ENCODE measurements around the gene ANKRD65.
A peak's percentile ranks its signal among the peaks of the same experiment; 100 is the strongest.

The ANKRD65 gene

DNA sequence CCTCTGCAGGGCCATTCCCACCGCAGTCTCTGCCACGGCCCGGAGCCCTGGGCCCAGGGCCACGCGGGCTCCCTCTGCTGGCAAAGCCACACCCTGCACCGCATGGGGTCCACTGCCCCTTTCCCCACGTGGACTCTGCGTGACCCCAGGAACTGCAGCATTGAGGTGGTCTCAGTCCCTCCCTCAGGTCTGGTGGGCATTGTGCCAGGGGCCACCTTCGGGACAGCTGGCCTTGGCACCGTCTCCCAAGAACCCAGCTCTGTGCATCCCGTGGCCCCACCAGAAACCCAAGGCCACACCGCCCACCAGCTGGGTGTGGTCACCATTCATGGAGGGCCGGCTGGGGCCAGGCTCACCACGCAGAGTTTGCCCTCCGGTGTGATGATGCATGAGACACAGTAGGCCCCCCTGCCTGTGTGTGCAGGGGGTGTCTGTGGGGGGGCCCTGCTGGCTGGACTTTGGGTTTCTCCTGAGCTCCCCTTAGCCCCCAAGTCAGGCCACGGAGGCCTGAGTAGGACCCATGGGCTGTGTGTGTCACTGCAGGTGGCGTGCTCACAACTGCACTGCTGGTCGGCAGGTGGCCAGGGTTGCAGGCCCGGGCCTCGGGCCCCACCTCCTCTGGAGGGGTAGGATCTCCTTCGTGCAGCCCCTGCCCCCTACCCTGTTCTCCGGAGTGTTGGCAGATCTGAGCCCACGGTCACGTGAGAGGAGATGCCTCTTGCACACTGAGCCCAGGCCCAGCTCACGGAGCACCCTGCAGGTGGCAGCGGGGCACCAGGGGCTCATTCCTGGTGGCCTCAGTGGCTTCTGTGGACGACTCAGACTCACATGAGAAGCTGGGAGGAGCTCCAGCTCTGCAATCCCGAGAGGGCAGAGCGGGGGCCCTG lies 20.2 kb upstream of the ANKRD65 start:
- FAIRE-seq: no peak

DNA sequence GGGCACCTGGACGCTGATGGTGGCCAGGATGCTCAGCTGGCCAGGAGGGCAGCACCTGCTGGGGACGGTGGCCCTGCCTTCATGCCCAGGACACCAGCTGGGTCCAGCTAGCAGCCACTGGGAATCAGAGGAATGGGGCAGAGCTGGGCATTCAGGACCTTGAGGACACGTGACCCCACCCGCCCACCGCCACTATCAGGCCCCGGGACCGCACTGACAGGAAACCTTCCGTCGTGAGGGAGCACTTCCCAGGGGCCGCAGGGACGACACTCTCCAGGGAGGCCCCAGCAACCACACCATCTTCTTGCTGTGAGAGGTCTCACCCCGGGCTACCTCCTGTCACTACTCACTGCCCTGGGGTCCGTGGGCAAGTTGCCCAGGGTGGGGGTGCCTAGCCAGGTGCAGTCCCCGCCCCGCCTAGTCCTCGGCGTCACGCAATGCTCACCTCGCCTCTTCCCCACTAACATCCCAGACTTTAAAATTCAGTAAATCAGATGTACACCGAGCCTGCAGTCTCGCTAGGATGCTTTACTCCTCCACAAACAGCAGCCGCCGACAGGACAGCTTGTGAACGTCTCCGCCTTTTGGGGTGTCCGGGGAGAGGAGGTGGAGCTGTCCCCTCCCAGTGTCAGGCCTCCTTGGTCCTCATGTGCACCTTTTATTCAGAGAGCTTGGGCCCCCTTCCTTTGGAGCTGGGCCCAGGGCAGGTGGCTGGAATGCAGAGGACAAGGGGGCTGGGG lies 19.4 kb upstream of the ANKRD65 start:
- no peak for FAIRE-seq

DNA sequence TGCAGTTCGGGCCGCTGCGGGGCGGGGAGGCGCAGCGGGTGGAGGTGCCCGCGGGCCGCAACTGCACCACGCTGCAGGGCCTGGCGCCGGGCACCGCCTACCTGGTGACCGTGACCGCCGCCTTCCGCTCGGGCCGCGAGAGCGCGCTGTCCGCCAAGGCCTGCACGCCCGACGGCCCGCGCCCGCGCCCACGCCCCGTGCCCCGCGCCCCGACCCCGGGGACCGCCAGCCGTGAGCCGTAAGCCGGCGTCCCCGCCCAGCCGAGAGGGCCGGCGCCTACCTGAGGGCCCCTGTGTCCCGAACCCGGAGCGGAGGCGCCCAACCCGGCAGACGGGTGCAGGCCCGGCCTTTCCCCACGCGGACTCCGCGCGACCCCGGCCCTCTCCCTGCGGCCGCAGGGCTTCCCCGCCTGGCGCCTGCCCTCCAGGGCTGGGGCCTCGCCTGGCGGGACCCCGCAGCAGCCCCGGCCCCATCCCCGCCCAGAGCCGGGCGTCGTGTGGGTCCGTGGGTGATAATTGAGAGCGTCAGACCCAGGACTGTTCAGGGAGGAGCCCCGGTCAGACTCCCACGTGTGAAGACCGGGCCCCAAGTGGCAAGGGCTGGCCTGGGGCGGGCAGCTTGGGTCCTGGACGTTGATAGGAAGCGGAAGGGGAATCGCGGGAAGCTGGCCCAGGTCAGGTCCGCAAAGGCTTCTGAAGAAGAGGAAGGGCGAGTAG lies 18.6 kb upstream of the ANKRD65 start:
- FAIRE-seq: no peak

DNA sequence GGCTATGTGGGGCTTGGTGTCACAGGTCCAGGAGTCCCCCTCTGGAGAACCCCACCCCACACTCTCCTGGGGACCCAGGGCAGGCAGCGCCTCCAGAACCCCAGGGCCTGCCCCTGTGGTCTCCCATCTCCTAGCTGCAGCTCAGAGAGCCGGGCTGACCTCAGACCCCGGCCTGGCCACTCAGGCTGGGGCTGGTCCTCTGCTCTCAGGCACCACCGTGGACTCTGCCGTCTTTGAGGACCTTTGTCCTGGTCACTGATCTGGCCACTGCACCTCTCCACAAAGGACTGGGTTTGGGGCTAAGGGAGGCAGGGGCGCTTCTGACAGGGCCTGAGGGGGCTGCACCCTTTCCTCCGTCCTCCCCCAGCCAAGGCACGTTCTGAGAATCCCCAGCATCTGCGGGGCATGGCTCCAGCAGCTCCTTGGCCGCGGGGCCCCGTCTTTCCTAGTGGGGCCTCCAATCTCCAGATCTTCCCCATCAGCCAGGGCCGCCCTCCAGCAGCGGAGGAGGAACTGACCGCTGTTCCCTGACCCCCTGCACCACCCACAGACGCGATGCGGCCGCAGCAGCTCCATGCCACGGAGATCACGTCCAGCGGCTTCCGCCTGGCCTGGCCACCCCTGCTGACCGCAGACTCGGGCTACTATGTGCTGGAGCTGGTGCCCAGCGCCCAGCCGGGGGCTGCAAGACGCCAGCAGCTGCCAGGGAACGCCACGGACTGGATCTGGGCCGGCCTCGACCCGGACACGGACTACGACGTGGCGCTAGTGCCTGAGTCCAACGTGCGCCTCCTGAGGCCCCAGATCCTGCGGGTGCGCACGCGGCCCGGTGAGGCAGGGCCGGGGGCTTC lies 17.7 kb upstream of the ANKRD65 start:
- FAIRE-seq: no peak

- no peak for FAIRE-seq
Measured at GRCh38 chr1:1437904-1438376, 16.9 kb upstream of the ANKRD65 start.

- FAIRE-seq: no peak
Measured at GRCh38 chr1:1437033-1437903, 16.2 kb upstream of the ANKRD65 start.

- FAIRE-seq: no peak
Measured at GRCh38 chr1:1436630-1437032, 15.6 kb upstream of the ANKRD65 start.

GRCh38 chr1:1435911-1436629 lies 15.0 kb upstream of the ANKRD65 start:
- FAIRE-seq: no peak

GRCh38 chr1:1435106-1435903 lies 14.2 kb upstream of the ANKRD65 start, which contains the start of gene VWA1:
Gene VWA1 (plus strand): TSS chr1:1435690. CDS start chr1:1435749, 59 bp downstream.
- no peak for FAIRE-seq

GRCh38 chr1:1434824-1435105 lies 13.7 kb upstream of the ANKRD65 start:
- no peak for FAIRE-seq

- no peak for FAIRE-seq
Measured at GRCh38 chr1:1434131-1434823, 13.2 kb upstream of the ANKRD65 start.

- FAIRE-seq: no peak
Measured at GRCh38 chr1:1433804-1434130, 12.7 kb upstream of the ANKRD65 start.

DNA sequence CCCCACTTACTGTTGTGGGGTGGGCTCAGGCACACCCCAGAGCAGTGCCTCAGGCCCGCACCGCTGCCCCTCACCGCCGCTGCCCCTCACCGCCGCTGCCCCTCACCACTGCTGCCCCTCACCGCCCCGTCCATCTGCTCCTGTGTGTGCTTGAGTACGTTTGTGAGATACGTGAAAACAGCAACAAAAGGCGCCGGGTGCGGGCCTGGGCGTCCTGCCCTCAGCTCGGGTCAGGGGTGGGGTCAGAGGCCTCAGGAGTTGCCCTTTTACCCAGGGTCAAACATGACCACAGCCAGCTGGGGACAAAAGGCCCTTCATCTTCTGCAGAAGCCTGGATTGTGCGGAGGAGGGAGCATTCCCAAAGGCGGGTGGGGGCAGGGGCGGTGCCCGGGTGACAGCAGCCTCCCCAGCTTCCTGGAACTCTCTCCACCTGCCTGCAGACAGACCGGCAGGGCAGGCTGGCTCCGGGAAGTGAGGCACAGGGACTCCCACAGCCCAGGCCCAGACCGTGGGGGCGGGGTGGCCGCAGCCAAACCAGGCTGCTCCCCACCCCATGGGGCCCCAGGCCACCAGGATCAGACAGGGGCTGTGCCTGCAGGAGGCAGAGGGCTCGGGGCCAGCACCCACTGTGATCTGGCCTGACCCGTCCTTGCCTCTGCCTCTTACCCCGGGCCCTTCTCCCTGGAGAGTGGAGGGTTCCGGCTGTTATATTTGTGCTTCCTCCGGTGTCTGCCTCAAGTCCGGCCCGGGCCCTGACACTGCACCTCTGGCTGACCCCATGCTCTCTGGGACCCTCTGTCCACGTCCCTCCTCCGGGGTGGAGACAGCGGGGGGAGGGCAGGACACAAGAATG lies 12.1 kb upstream of the ANKRD65 start:
- FAIRE-seq: peak; percentile 74

DNA sequence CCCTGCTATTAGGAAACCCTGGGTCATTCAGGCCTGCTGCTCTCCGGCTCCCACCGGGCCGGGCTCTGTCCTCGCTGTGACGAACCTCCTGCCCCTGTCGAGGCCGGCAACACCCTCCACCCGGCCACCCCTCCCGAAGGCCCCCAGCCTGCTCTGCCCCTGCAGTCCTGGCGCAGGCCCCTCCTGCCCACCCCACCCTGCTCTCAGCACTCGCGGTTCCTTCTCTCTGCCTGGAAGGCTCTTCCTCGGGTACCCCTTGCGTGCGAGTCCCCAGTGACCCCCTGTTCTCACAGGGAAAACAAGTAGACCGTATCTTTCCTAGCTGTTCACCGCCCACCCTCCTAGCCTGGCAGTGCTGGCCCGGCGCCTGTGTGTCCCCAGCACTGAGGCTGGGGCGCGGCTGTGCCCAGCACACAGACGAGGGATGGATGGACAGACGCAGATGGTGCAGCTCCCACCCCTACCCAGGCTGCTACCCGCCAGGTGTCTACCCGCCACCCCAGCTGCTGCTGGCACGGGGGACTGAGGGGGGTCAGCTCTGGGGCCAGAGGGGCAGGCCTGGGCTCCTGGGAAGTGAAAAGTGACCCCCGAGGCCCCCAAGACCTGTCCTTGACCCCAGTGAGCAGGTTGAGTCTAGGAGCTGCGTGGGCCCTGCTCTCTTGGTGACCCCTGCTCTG lies 11.3 kb upstream of the ANKRD65 start:
- FAIRE-seq: no peak

DNA sequence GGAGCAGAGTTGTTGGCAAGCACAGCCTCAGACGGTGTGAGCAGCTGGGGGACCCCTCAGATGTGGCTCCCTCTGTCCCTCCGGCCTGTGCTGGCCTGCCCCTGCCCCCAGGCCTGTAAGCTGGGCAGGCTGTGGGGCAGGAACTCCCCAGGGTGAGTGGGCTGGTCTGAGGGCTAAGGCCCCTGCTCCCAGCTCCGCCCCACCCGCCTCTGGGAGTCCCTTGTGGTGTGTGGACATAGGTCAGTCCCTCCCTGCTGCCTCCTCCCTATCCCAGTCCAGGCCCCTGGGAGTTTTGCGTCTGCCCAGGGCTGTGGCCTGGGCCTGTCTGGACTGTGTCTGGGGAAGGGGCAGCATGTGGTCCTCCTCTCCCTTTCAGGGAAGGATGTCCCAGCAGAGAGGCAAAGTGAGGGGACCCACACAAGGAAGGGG lies 10.8 kb upstream of the ANKRD65 start:
- FAIRE-seq: peak; percentile 88

DNA sequence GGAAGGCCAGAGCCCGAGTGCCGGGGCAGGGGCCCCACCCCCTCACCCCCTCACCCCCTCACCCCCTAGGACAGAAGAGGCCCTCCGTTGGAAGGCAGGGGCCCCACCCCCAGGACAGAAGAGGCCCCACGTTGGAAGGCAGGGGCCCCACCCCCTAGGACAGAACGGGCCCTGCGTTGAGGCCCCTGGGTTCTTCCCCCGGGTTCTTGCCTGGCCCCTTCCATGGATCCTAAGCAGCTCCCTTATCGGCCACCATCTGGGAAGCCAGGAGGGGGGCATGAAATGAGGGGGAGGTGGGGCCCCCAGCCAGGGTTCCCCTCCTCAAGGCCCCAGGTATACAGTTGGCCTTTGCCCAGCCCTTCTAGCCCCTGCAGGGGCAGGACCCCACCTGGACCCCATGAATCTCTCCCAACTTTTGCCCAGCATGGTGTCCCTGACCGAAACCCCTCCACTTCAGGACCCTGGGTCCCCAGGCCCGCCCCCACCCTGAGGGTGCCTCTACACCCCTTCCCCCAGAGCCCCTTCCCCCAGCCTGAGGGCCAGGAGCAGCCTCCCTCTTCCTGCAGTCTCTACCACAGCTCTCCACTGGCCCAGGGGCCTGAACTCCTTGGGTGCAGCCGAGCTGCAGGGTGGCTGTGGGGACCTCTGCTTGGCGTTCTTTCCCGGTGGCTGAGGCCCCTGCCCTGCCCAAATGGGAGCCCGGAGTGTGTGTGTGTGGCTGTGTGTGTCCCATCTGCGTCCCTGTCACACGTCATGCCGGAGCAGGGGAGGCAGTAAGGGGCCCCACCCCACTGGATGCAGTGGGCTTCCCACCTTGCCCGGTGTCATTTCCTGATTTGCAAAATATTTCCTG lies 10.1 kb upstream of the ANKRD65 start:
- FAIRE-seq: no peak
